Neural cell (in vitro differentiated cells): ENCODE measurements around the gene COL21A1. TPM values are rescaled to one million over a fixed set of nuclear protein-coding genes. Genes with fewer than 3 reads are reported as not detected.

Experiments
- H2AFZ ChIP-seq: fragments of 200-600, 300-800 bp; sonication (generic), shearing (Covaris generic); 2 replicates; pipeline ENCODE4 v1.6.0; 2014; ENCODE audit warnings: low read depth, mild to moderate bottlenecking, antibody characterized with exemption, low read length, moderate library complexity
- H3F3A ChIP-seq: fragments of 200-600 bp; shearing (Covaris generic); 2 replicates; pipeline ENCODE4 v1.6.1; 2016; ENCODE audit warnings: mild to moderate bottlenecking, moderate library complexity, mixed read lengths, antibody characterized with exemption, low read length; ENCODE audit not compliant: insufficient read depth, poor library complexity, severe bottlenecking
- H3K27ac ChIP-seq: fragments of 200-600, 300-800 bp; sonication (generic), shearing (Covaris generic); 2 replicates; pipeline ENCODE4 v1.5.1; 2014; ENCODE audit warnings: mild to moderate bottlenecking, low read length, moderate library complexity
- H3K27me3 ChIP-seq: fragments of 300-800, 200-600 bp; sonication (generic), shearing (Covaris generic); 2 replicates; pipeline ENCODE4 v1.6.0; 2014; ENCODE audit warnings: mild to moderate bottlenecking, low read depth, low read length, moderate library complexity; ENCODE audit not compliant: insufficient read depth
- H3K36me3 ChIP-seq: fragments of 300-800, 200-600 bp; sonication (generic), shearing (Covaris generic); 2 replicates; pipeline ENCODE4 v1.5.1; 2014; ENCODE audit warnings: mild to moderate bottlenecking, antibody characterized with exemption, low read length, moderate library complexity; ENCODE audit not compliant: insufficient read depth
- H3K4me2 ChIP-seq: fragments of 300-800, 200-600 bp; sonication (generic), shearing (Covaris generic); 2 replicates; pipeline ENCODE4 v1.6.0; 2014; ENCODE audit warnings: mild to moderate bottlenecking, low read length
- H3K4me3 ChIP-seq: fragments of 300-800, 200-600 bp; sonication (generic), shearing (Covaris generic); 2 replicates; pipeline ENCODE4 v1.5.1; 2014; ENCODE audit warnings: mild to moderate bottlenecking, low read length, moderate library complexity
- H3K79me2 ChIP-seq: fragments of 200-600 bp; shearing (Covaris generic); replicated peaks from 2 replicates; pipeline ENCODE4 v1.6.0; 2014; ENCODE audit warnings: mild to moderate bottlenecking, low read length, moderate library complexity; ENCODE audit not compliant: insufficient read depth
- H3K9ac ChIP-seq: fragments of 300-800, 200-600 bp; sonication (generic), shearing (Covaris generic); 2 replicates; pipeline ENCODE4 v1.6.1; 2016; ENCODE audit warnings: mild to moderate bottlenecking, low read length, mixed read lengths
- H3K9me2 ChIP-seq: fragments of 200-600 bp; shearing (Covaris generic); 2 replicates; pipeline ENCODE4 v1.6.1; 2016; ENCODE audit warnings: mild to moderate bottlenecking, low read length, mixed read lengths; ENCODE audit not compliant: insufficient read depth
- H3K9me3 ChIP-seq: fragments of 200-600, 300-800 bp; sonication (generic), shearing (Covaris generic); 2 replicates; pipeline ENCODE4 v1.6.1; 2016; ENCODE audit warnings: mild to moderate bottlenecking, mixed run types, low read length, moderate library complexity, mixed read lengths
- H4K20me1 ChIP-seq: fragments of 200-600 bp; shearing (Covaris generic); 2 replicates; pipeline ENCODE4 v1.6.1; 2016; ENCODE audit warnings: mild to moderate bottlenecking, mixed run types; ENCODE audit not compliant: insufficient read depth
- EP300 ChIP-seq: fragments of 450-650 bp; conservative IDR thresholded peaks from 2 replicates; pipeline ENCODE4 v1.6.1; 2014; ENCODE audit warnings: antibody characterized with exemption, mild to moderate bottlenecking, moderate library complexity; ENCODE audit not compliant: poor library complexity, severe bottlenecking
- EZH2 ChIP-seq: fragments of 200-600, 300-800 bp; shearing (Covaris generic), sonication (generic); IDR thresholded peaks from 2 replicates; pipeline ENCODE4 v1.6.1; 2014; ENCODE audit warnings: antibody characterized with exemption, low read length, borderline replicate concordance, mild to moderate bottlenecking; ENCODE audit not compliant: insufficient read depth, poor library complexity, severe bottlenecking
- MXI1 ChIP-seq: fragments of 450-650 bp; conservative IDR thresholded peaks from 2 replicates; pipeline ENCODE4 v1.6.1; 2014; ENCODE audit warnings: antibody characterized with exemption, mild to moderate bottlenecking; ENCODE audit not compliant: poor library complexity, severe bottlenecking
- POLR2AphosphoS5 ChIP-seq: IDR thresholded peaks from 2 replicates; pipeline ENCODE4 v1.6.1; 2012
- RAD21 ChIP-seq: fragments of 450-650 bp; conservative IDR thresholded peaks from 2 replicates; pipeline ENCODE4 v1.6.1; 2014; ENCODE audit warnings: antibody characterized with exemption, mild to moderate bottlenecking, moderate library complexity
- REST ChIP-seq: IDR thresholded peaks from 2 replicates; pipeline ENCODE4 v1.6.1; 2012; ENCODE audit warnings: borderline replicate concordance
- SMC3 ChIP-seq: fragments of 450-650 bp; conservative IDR thresholded peaks from 2 replicates; pipeline ENCODE4 v1.6.1; 2014; ENCODE audit warnings: antibody characterized with exemption, mild to moderate bottlenecking, moderate library complexity; ENCODE audit not compliant: poor library complexity
- TAF1 ChIP-seq: IDR thresholded peaks from 2 replicates; pipeline ENCODE4 v1.6.1; 2012; ENCODE audit warnings: low read depth
- polyA plus RNA-seq: library from polyadenylated mRNA; depleted of rRNA; stranded (reverse); fragments of >200 nt; gene quantifications from 2 replicates; pipeline ENCODE4 v1.2.3, GENCODE V29; 2014
- TF ChIP-seq, protein P1 (sequence below): fragments of 450-650 bp; IDR thresholded peaks from 2 replicates; pipeline ENCODE4 v1.5.1; 2014; ENCODE audit warnings: antibody characterized with exemption, mild to moderate bottlenecking, moderate library complexity; ENCODE audit not compliant: poor library complexity, severe bottlenecking

COL21A1 gene
- polyA plus RNA-seq, 1 donor from 2014 or later: 0.25 TPM

DNA sequence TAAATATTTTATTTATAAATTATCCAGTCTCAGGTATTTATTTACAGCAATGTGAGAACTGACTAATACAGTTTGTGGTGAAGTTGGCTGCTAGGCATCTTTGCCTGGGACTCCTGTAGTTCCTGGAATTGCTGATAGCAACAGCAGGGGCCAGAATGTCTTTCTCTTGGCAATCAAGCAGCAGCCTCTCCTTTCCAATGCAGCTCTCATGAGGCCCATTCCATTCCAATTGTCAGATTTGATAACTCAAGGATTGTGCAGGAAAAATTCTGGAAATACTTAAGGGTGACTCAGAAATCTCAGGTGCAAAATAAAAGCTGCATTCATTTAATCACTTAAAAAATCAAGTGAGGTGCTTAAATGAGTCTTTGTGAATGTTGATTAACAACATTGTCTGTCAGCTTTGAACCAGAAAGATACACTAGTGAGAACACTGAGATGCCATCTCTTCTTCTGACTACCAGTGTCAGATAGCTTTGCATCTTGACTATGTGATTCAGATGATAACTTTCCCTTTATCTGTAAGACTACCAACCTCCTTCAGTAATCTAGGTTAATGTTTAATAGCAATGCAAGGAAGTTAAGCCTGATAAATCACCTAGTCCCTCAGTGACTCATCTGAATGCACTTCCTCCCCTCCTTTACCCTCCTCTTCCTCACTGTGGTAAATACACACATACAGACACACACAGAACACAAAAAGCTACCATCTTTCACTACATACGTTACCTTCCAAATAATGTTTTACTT is 32.1 kb upstream of the COL21A1 start:
- no peaks in the 10 kb centered on the region for H3F3A ChIP-seq
- TF ChIP-seq TAF1 (no peak), EZH2 (no peak), REST (no peak), SMC3 (no peak)
- no peaks in the 10 kb centered on the region for H3K36me3 ChIP-seq
- no peaks in the 10 kb centered on the region for H3K9me2 ChIP-seq
- no peaks in the 10 kb centered on the region for H3K27me3 ChIP-seq
- no peak overlapping the region for H3K9ac ChIP-seq
- H4K20me1 ChIP-seq: no peaks in the 10 kb centered on the region
- H3K9me3 ChIP-seq: no peaks in the 10 kb centered on the region
- H2AFZ ChIP-seq: no peak overlapping the region
- H3K27ac ChIP-seq: no peak overlapping the region
- H3K79me2 ChIP-seq: no peaks in the 10 kb centered on the region
- no peak overlapping the region for H3K4me3 ChIP-seq
- H3K4me2 ChIP-seq: no peak overlapping the region

GRCh38 chr6:56278171-56278591 is 30.8 kb upstream of the COL21A1 start:
- TF ChIP-seq POLR2AphosphoS5 (no peak), TAF1 (no peak), EZH2 (no peak)
- no peak overlapping the region for H3K27ac ChIP-seq
- no peaks in the 10 kb centered on the region for H3K27me3 ChIP-seq

DNA sequence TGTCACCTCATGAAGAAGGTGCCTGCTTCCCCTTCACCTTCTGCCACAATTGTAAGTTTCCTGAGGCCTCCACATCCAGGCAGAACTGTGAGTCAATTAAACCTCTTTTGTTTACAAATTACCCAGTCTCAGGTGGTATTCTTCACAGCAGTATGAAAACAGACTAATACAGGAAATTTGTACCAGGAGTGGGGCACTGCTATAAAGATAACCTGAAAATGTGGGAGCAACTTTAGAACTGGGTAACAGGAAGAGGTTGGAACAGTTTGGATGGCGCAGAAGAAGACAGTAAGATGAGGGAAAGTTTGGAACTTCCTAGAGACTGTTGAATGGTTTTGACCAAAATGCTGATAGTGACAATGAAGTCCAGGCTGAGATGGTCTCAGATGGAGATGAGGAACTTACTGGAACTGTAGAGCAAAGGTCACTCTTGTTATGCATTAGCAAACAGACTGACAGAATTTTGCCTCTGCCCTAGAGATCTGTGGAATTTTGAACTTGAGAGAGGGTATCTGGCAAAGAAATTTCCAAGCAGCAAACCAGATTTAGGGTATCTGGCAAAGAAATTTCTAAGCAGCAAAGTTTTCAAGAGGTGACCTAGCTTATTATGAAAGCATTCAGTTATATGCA is 23.5 kb upstream of the COL21A1 start:
- Histone ChIP-seq H3K9me2 (no peaks in the 10 kb centered on the region), H3K36me3 (no peaks in the 10 kb centered on the region), H3K4me3 (no peak overlapping the region), H3K79me2 (no peaks in the 10 kb centered on the region), H4K20me1 (no peaks in the 10 kb centered on the region), H3F3A (no peaks in the 10 kb centered on the region), H3K9ac (no peak overlapping the region), H3K9me3 (no peaks in the 10 kb centered on the region), H3K27ac (no peak overlapping the region), H3K27me3 (no peaks in the 10 kb centered on the region), H3K4me2 (no peak overlapping the region), H2AFZ (no peak overlapping the region)
- TF ChIP-seq, protein P1, sequence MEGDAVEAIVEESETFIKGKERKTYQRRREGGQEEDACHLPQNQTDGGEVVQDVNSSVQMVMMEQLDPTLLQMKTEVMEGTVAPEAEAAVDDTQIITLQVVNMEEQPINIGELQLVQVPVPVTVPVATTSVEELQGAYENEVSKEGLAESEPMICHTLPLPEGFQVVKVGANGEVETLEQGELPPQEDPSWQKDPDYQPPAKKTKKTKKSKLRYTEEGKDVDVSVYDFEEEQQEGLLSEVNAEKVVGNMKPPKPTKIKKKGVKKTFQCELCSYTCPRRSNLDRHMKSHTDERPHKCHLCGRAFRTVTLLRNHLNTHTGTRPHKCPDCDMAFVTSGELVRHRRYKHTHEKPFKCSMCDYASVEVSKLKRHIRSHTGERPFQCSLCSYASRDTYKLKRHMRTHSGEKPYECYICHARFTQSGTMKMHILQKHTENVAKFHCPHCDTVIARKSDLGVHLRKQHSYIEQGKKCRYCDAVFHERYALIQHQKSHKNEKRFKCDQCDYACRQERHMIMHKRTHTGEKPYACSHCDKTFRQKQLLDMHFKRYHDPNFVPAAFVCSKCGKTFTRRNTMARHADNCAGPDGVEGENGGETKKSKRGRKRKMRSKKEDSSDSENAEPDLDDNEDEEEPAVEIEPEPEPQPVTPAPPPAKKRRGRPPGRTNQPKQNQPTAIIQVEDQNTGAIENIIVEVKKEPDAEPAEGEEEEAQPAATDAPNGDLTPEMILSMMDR: no peak
- TF ChIP-seq REST (no peak), POLR2AphosphoS5 (no peak), TAF1 (no peak), EZH2 (no peak), RAD21 (no peak), MXI1 (no peak), SMC3 (no peak), EP300 (no peak)

More at GRCh38 chr6:56278171-56278591, 30.8 kb upstream of the COL21A1 start:
- H3F3A ChIP-seq: no peaks in the 10 kb centered on the region
- H3K36me3 ChIP-seq: no peaks in the 10 kb centered on the region
- no peak overlapping the region for H3K9ac ChIP-seq
- H3K4me2 ChIP-seq: no peak overlapping the region
- no peaks in the 10 kb centered on the region for H3K79me2 ChIP-seq
- no peaks in the 10 kb centered on the region for H3K9me3 ChIP-seq
- no peak overlapping the region for H3K4me3 ChIP-seq
- H3K9me2 ChIP-seq: no peaks in the 10 kb centered on the region
- no peak overlapping the region for H2AFZ ChIP-seq
- no peaks in the 10 kb centered on the region for H4K20me1 ChIP-seq
